WERI-Rb-1 (cell line): ENCODE measurements around the gene POC1B.

Source experiments
- DNase-seq: peaks from one replicate; pipeline ENCODE4 v3.0.0-alpha.2; 2020
- H3K27ac ChIP-seq: fragments of 250-450 bp; sonication (Bioruptor Pico); 2 replicates; pipeline ENCODE4 v1.5.1; 2020; ENCODE audit warnings: mild to moderate bottlenecking, moderate library complexity
- H3K27me3 ChIP-seq: fragments of 250-450 bp; sonication (Bioruptor Pico); 2 replicates; pipeline ENCODE4 v1.5.1; 2021; ENCODE audit warnings: mild to moderate bottlenecking, low read depth, moderate library complexity; ENCODE audit not compliant: insufficient read depth, severe bottlenecking
- H3K36me3 ChIP-seq: fragments of 250-450 bp; sonication (Bioruptor Pico); 2 replicates; pipeline ENCODE4 v1.5.1; 2020; ENCODE audit warnings: mild to moderate bottlenecking, moderate library complexity
- H3K4me3 ChIP-seq: 2 replicates; pipeline ENCODE4 v1.5.1; 2011; ENCODE audit warnings: low read depth, mild to moderate bottlenecking, control low read depth, low read length
- H3K9me3 ChIP-seq: fragments of 250-450 bp; sonication (Bioruptor Pico); 2 replicates; pipeline ENCODE4 v1.5.1; 2021; ENCODE audit warnings: mild to moderate bottlenecking, moderate library complexity; ENCODE audit not compliant: severe bottlenecking
- CTCF ChIP-seq: IDR thresholded peaks from 2 replicates; pipeline ENCODE4 v1.5.1; 2011; ENCODE audit warnings: low read depth, mild to moderate bottlenecking, control low read depth, inconsistent platforms, low read length

The POC1B gene

GRCh38 chr12:89474615-89475014 lies 51.2 kb downstream of the POC1B start:
- H3K4me3 ChIP-seq = no peak overlapping the region
- no peaks in the 10 kb centered on the region for H3K27me3 ChIP-seq
- DNase-seq = no peak
- no peaks in the 10 kb centered on the region for H3K9me3 ChIP-seq
- H3K36me3 ChIP-seq = no peaks in the 10 kb centered on the region
- TF ChIP-seq CTCF = no peak
- H3K27ac ChIP-seq = no peak overlapping the region

- no peak for DNase-seq
- TF ChIP-seq CTCF = no peak
- Histone ChIP-seq H3K4me3 (no peak overlapping the region), H3K27ac (no peak overlapping the region), H3K36me3 (no peaks in the 10 kb centered on the region), H3K27me3 (no peaks in the 10 kb centered on the region), H3K9me3 (no peaks in the 10 kb centered on the region)
Measured at GRCh38 chr12:89472508-89472907, 53.3 kb downstream of the POC1B start.

GRCh38 chr12:89470741-89471509 lies 54.9 kb downstream of the POC1B start:
- Histone ChIP-seq H3K27ac (no peak overlapping the region), H3K27me3 (no peaks in the 10 kb centered on the region), H3K9me3 (no peaks in the 10 kb centered on the region), H3K36me3 (no peaks in the 10 kb centered on the region), H3K4me3 (no peak overlapping the region)
- peak; percentile 55 for TF ChIP-seq CTCF
- no peak for DNase-seq

- H3K9me3 ChIP-seq = no peaks in the 10 kb centered on the region
- DNase-seq = no peak
- H3K27ac ChIP-seq = no peak overlapping the region
- H3K27me3 ChIP-seq = no peaks in the 10 kb centered on the region
- H3K36me3 ChIP-seq = no peaks in the 10 kb centered on the region
- no peak overlapping the region for H3K4me3 ChIP-seq
- TF ChIP-seq CTCF = no peak
Measured at GRCh38 chr12:89469361-89469760, 56.5 kb downstream of the POC1B start.

- Histone ChIP-seq H3K4me3 (no peak overlapping the region), H3K9me3 (no peaks in the 10 kb centered on the region), H3K27me3 (no peaks in the 10 kb centered on the region), H3K36me3 (no peaks in the 10 kb centered on the region), H3K27ac (no peak overlapping the region)
- no peak for TF ChIP-seq CTCF
- no peak for DNase-seq
Measured at GRCh38 chr12:89468648-89469326, 57.1 kb downstream of the POC1B start.

GRCh38 chr12:89468017-89468416 lies 57.8 kb downstream of the POC1B start:
- no peak for TF ChIP-seq CTCF
- Histone ChIP-seq H3K9me3 (no peaks in the 10 kb centered on the region), H3K27me3 (no peaks in the 10 kb centered on the region), H3K36me3 (no peaks in the 10 kb centered on the region), H3K4me3 (no peak overlapping the region), H3K27ac (no peak overlapping the region)
- no peak for DNase-seq
